Activated naive CD4-positive, alpha-beta T cell treated with anti-CD3 and anti-CD28 coated beads, Interleukin-2, amount 50 U/mL, for 16 hours (primary cell): ENCODE measurements around the gene DHDH.

ENCODE experiments used
- DNase-seq: peaks from one replicate; pipeline ENCODE4 v3.0.0-alpha.2; 2020

The DHDH gene

DNA sequence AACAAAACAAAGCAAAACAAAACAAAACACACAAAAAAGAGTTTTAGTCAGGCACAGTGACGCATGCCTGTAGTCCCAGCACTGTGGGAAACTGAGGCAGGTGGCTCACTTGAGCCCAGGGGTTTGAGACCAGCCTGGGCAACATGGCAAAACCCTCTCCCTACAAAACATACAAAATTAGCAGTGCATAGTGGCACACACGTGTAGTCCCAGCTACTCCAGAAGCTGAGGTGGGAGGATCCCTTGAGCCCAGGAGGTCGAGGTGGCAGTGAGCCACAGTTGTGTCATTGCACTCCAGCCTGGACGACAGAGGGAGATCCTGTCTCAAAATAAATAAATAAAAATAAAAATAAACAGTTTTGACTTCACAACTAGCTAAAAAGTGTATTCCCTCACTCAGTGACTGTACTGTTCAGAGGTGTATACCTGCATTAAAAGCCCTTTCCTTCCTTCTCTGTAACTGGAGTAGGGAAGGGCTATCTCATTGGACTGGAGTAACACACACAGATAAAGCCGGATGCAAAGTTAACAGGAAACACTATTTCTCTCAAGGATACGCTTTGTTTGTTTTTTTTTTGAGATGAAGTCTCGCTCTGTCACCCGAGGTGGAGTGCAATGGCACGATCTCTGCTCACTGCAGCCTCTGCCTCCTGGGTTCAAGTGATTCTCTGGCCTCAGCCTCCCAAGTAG lies 17.5 kb downstream of the DHDH start:
- DNase-seq, result no peak

DNA sequence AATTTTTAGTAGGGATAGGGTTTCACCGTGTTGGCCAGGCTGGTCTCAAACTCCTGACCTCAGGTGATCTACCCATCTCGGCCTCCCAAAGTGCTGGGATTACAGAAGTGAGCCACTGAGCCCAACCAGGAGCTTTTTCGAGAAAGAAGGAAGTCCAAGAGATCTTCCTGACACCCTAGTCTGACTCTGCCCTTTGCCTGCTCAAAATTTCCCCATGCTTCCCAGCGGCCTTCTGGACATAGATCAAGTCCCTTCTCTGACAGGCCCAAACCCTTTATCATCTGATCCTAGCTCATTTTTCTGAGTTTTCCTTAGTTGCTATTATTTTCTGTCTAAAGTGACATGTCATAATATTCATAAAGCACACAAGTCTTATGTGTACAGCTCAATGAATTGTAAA lies 19.6 kb downstream of the DHDH start:
- no peak for DNase-seq

DNA sequence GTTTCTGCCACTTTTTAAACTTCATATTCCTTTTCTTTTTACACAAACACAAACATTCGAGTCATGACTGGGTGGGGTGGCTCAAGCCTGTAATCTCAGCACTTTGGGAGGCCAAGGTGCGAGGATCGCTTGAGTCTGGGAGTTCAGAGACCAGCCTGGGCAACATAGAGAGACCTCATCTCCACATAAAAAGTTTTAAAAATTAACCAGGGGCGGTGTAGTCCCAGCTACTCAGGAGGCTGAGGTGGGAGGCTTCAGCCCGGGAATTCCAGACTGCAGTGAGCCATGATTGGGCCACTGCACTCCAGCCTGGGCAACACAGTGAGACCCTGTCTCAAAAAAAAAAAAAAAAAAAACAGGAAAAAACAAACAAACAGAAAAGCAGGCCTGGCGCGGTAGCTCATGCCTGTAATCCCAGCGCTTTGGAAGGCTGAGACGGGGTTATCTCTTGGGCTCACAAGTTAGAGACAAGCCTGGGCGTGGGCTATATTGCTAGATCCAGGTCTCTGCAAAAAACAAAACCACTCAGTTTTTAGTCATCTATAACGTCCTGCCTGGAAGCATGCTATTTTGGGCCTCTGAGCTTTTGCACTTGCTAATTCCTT lies 20.6 kb downstream of the DHDH start:
- no peak for DNase-seq

DNA sequence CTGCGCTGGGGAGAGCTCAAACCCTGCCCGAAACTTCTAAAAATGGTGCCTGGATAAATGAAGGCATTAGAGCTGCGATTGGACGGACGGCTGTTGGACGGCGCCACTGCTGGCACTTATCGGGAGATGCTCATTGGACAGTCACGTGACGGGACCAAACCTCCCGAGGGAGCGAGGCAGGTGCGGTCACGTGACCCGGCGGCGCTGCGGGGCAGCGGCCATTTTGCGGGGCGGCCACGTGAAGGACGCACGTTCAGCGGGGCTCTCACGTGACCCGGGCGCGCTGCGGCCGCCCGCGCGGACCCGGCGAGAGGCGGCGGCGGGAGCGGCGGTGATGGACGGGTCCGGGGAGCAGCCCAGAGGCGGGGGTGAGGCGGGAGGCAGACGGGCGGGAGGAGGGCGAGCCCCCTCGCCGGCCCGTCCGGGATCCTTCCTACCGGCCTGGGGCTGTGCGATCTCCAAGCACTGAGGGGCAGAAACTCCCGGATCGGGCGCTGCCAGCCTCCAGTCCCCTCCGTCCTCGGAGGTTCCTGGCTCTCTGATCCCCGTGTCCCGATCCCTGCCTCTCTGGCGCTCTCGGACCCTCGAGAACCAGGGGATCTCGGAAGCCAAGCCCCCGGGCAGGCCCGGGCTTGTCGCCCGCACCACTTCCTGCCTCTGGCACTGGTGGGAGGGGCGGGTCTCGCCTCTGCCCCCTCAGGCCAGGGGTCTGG lies 21.3 kb downstream of the DHDH start, which contains the start of gene BAX:
Gene BAX, plus strand, starts transcription at position 281 of the 713 bp plus-strand sequence. Its CDS starts 54 bp downstream, at position 335.
- peak; percentile 94 for DNase-seq

DNA sequence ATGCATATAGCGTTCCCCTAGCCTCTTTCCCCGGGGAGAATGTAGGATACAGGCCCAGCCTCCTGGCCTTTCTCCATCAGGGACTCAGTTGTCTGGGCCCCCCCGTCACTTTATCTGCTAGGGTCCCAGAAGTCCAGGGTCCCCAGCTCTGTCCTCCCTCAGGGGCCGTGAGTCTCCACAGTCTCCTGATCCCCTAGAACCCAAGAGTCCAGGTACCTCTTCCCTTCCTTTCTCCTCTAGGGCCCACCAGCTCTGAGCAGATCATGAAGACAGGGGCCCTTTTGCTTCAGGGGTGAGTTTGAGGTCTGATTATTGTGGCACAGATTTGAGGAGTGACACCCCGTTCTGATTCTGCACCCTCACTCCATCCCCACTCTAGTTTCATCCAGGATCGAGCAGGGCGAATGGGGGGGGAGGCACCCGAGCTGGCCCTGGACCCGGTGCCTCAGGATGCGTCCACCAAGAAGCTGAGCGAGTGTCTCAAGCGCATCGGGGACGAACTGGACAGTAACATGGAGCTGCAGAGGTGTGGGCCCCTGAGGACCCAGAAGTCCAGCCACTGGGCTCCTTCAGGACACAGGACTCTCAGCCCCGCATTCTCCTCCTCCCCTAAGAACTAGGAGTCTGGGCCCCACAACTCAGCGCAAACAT lies 21.9 kb downstream of the DHDH start:
- no peak for DNase-seq

DNA sequence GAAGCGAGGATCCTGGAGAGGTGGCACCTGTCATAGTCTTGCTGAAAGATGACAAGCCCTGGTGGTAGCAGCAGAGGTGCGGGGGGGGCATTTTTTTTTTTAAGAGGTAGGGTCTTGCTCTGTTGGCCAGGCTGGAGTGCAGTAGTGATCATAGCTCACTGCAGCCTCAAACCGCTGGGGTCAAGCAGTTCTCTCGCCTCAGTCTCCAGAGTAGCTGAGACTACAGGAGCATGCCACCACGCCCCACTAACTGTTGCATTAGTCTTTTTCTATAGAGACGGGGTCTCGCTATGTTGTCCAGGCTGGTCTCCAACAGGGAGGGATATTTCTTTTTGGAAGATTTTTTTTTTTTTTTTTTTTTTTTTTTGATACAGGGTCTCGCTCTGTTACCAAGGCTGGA lies 24.5 kb downstream of the DHDH start:
- DNase-seq, result no peak

DNA sequence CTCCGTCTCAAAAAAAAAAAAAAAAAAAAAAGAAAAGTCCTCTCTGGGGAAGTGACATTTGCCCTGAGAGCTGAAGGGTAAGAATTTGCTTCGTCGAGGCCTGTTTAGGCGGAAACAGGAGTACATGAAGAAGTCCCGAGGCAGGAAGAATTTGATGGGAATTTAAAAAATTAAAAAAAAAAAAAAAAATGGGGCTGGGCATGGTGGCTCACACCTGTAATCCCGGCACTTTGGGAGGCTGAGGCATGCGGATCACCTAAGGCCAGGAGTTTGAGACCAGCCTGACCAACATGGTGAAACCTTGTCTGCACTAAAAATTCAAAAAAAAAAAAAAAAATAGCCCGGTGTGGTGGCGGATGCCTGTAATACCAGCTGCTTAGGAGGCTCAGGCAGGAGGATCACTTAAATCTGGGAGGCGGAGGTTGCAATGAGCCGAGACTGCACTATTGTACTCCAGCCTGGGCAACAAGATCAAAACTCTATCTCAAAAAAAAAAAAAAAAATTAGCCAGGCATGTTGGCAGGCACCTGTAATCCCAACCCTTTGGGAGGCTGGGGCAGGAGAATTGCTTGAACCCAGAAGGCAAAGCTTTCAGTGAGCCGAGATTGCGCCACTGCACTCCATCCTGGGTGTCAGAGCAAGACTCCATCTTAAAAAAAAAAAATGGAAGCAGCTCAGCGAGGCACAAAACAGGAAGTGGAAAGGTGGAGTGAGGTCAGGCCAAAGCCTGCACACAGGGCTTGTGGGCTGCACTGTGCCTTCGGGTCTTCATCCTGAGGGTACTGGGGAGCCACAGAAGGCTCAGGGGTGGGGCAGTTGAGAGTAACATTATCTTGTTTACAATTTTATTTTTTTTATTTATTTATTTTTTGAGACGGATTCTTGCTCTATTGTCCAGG lies 26.1 kb downstream of the DHDH start:
- no peak for DNase-seq

DNA sequence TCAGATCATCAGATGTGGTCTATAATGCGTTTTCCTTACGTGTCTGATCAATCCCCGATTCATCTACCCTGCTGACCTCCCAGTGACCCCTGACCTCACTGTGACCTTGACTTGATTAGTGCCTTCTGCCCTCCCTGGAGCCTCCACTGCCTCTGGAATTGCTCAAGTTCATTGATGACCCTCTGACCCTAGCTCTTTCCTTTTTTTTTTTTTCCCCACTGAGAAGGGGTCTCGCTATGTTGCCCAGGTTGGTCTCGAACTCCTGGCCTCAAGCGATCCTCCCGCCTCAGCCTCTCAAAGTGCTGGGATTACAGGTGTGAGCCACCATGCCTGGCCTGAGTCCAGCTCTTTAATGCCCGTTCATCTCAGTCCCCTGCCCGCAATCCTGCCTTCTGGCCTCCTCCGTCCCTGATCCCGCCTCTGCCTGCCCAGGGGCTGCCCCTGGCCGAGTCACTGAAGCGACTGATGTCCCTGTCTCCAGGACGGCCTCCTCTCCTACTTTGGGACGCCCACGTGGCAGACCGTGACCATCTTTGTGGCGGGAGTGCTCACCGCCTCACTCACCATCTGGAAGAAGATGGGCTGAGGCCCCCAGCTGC lies 27.7 kb downstream of the DHDH start:
- DNase-seq, result no peak

DNA sequence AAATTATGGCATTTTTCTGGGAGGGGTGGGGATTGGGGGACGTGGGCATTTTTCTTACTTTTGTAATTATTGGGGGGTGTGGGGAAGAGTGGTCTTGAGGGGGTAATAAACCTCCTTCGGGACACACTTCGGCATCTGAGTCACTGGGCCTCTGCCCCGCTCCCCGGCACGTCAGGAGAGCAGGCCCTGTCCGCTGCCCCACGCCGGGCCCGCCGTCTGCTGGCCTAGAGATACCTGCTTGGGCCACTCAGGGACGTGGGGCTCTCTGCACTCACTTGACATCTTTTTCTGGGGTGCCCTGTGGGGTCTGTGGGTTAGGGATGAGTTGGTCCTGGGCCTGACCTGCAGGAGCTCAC lies 28.2 kb downstream of the DHDH start:
- no peak for DNase-seq

DNA sequence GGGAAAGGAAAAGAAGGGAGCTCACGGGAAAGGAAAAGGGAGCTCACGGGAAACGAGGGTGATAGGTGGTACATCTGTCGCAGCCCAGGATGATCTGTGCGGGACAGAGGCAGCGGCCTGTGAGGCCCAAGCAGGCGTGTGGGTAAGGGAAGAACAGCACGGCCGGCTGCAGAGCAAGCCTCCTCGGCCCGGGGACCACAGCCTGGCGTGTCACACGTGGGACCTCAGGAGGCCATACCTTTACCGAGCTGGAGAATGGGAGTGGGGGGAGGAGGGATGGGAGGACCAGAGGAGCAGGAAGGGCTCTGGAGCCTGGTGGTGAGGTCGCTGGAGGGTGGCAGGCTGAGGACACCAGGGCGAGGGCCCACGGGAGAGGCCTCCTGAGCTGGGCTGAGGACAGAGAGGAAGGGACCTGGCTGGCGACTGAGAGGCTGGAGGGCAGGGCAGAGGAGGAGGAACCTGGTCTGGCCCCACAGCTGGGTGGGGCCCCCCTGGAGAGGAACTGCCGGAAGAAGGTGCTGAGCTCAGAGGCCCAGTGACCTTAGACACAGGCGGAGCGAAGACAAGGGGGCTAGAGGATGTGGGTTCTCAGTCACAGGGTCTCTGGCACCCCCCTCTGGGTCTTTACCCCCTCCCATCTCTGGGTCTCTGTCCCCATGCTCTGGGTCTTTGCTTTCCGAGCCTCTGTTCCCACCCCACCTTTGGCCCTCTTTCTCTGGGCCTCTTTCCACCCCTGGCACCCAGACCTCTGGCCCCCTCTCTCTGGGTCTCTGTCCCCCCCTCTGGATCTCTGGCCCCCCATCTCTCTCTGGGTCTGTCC lies 28.7 kb downstream of the DHDH start:
- DNase-seq, result peak; percentile 29

DNA sequence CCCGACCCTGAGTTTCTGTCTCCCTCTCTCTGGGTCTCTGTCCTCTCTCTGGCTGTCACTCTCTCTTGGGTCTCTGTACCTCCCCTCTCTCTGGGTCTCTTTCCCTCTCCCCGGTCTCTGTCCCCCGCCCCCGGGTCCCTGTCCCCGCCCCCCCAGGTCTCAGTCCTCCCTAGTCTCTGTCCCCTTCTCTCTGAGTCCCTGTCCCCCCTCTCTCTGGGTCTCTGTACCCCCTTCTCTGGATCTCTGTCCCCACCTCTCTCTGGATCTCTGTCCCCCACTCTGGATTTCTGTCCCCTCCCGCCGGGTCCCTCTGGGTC lies 29.3 kb downstream of the DHDH start:
- DNase-seq, result no peak

DNA sequence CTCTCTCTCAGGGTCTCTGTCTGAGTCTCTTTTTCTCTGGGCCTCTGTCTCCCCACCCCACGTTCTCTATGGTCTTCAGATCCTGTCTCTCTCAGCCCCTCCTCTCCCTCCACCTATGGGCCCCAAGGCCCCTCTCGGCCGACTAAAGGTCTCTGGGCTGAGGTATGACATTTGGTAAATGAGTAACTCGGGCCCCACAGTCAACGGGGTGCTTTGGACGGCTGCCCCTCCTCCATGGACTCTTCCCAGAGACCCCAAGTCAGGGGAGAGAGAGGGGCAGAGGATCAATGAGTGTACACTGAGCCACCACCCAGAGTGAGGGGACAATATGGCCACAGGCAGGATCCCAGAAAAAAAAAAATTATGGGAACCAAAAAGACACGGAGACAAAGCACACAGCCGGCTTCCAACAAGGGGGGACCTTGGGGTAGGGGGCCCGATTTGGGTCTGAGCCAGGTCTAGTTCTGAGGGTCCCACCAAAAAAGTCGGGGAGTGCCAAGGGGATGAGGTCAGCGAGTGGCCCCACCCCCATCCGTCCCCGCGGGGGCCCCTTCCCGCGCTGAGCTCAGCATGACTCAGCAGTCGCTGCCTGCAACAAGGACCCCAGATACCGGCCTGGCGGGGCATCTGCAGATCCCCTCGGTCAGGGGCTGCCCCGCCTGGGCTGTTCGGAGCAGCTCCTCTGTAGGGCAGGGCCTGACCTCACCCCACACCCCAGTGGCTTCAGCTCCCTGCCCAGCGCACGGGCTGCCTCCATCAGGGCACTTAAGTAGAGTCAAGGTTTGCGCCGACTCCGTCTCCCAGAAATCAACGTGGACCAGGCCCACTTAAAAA lies 30.1 kb downstream of the DHDH start:
- peak; percentile 68 for DNase-seq

DNA sequence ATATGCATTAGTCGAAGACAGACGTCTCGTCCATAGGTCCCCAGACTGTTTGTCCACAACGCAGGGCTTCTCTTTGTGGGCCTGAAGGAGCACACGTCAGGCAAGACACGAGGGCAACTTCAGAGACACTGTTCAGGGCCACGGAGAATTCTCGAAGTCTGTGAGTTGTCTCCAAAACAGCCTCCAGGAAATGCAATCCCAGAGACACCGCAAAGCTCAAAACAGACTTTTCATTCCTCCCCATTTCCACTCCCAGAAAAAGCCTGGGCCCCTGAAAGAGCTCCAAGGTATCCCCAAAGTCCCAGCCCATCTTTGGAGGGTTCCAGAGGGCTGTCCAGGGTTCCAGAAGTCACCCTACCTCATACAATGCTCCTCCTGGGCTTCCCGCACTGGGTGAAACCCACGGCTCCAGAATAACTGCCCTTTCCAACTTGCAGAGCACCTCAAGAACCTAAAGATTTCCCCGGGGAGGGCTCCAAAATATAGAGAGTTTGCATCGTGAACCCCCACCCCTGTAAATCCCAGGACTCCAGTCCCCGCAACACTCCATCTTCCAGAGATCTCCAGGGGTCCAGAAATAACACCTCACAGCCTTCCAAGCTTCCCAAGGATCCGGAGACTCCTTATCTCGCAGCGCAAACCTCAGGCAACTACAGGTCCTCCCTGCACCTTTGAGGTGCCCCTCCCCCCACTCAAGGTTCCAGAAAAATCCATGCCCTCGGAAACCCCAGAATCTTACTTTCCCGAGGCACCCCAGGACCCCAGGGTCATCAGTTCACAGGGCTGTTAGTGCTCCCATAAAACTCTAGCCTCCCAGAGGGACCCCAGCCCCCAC lies 30.9 kb downstream of the DHDH start:
- no peak for DNase-seq

DNA sequence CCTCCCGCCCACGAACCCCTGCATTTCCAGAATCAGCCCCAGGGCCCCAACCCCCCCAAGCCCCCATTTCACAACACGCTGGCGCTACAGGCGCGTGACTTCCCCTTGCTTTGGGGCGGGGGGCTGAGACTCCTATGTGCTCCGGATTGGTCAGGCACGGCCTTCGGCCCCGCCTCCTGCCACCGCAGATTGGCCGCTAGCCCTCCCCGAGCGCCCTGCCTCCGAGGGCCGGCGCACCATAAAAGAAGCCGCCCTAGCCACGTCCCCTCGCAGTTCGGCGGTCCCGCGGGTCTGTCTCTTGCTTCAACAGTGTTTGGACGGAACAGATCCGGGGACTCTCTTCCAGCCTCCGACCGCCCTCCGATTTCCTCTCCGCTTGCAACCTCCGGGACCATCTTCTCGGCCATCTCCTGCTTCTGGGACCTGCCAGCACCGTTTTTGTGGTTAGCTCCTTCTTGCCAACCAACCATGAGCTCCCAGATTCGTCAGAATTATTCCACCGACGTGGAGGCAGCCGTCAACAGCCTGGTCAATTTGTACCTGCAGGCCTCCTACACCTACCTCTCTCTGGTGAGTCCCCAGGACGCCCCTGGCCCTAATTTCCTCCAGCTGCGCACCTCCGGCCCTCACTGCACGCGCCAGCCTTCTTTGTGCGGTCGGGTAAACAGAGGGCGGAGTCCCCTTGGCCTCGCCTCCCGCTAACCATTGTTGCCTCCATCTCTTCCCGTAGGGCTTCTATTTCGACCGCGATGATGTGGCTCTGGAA lies 31.7 kb downstream of the DHDH start, which contains the start of gene FTL:
Gene FTL, plus strand, starts transcription at position 270 of the 766 bp plus-strand sequence. Its CDS starts 199 bp downstream, at position 469.
- peak; percentile 94 for DNase-seq

DNA sequence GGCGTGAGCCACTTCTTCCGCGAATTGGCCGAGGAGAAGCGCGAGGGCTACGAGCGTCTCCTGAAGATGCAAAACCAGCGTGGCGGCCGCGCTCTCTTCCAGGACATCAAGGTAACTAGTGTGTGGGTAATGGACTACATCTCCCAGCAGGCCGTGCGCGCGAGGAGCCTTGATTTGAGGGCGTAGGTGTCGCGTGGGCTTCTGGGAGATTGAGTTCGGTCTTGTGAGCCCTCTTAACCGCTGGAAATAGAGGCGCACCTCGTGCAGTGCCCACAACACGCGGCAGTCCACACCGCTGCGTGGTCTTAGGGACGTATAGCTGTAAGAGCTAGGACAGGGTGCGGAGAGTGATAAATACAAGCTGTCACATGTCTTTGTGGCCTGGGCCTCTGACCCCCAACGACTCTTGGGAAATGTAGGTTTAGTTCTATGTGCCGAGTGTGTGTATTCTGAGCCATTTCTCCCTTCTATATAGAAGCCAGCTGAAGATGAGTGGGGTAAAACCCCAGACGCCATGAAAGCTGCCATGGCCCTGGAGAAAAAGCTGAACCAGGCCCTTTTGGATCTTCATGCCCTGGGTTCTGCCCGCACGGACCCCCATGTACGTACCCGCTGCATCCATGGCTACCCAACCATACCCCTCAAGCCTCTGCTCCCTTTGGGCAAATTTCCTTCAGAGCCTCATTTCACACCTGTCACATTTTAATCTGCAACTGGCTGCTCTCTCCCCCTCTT lies 32.5 kb downstream of the DHDH start:
- DNase-seq, result peak; percentile 90

DNA sequence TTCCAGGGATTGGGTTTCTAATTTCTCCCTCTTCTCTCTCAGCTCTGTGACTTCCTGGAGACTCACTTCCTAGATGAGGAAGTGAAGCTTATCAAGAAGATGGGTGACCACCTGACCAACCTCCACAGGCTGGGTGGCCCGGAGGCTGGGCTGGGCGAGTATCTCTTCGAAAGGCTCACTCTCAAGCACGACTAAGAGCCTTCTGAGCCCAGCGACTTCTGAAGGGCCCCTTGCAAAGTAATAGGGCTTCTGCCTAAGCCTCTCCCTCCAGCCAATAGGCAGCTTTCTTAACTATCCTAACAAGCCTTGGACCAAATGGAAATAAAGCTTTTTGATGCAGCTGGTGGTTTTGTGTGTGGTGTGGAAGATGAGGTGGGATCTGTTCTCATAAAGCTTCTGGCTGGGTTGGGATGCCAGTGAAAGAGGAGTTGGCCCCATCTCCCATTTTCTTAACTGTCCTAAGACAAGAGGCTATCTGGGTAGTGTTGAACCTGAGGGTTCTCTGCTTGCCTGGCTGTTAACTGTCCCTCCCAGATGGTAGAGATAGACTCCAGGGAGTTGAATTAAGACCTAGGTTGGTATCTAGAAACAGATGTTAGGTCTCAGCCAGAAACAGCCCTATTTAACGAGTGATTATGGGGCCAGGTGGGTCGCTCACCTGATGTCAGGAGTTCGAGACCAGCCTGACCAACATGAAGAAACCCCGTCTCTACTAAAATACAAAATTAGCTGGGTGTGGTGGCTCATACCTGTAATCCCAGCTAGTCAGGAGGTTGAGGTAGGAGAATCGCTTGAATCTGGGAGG lies 33.2 kb downstream of the DHDH start:
- no peak for DNase-seq
